Measurements from ENCODE around the gene MAP4K2.
A peak's percentile ranks its signal among the peaks of the same experiment; 100 is the strongest.

The MAP4K2 gene

DNA sequence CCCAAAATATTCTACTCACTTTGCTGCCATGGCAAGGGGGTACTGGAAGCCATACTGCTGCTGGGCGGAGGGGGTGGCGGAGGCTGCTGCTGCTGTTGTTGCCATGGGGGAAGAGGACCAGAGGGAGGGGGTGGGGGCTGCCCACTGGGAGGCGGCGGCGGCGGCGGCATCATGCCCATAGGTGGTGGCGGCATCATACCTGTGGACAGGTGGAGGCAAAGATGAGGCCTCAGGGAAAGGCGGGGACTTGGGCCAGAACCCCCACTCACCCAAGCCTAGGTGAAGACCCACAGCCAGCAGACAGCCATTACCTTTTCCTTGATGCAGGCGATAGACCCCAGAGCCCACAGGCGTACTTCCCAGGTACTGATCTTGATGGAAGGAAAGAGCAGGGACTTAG lies 36.1 kb downstream of the MAP4K2 start:
- DNase-seq: no peak

DNA sequence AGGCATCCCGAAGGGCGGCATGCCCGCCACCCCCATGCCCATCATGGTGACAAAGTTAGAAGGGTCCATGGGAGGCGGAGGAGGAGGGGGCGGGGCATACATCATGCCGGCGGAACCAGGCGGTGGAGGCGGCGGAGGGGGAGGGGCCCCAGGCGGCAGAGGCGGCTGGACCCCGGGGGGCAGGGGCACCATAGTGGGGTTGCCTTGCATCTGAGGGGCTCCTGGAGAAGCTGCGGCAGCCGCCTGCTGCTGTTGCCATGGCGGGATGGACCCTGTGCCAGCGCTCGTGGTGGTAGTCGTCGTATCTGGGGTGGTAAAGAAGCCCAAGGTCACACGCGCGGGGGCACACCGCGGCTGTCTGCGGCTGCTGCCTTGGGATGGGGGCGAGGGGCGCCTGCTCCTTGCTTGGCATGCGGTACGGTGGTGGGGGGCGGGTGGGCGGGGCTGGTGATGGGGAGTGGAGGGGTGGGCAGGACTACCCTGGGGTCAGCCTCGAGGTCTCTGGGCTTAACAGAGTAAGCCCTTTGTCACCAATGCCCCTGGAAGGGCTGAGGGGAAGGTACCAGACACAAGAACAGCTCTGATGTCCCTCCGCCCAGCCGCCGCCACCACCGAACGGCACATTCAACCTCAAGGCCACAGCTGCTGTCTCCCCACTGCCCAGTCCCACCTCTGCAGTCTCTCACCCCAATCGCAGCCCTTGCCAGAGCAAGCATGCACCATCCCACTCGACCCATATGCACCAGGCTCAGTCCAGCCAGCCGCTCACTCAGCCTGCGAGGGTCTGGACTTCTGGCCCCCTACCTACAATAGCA lies 37.0 kb downstream of the MAP4K2 start:
- no peak for DNase-seq

DNA sequence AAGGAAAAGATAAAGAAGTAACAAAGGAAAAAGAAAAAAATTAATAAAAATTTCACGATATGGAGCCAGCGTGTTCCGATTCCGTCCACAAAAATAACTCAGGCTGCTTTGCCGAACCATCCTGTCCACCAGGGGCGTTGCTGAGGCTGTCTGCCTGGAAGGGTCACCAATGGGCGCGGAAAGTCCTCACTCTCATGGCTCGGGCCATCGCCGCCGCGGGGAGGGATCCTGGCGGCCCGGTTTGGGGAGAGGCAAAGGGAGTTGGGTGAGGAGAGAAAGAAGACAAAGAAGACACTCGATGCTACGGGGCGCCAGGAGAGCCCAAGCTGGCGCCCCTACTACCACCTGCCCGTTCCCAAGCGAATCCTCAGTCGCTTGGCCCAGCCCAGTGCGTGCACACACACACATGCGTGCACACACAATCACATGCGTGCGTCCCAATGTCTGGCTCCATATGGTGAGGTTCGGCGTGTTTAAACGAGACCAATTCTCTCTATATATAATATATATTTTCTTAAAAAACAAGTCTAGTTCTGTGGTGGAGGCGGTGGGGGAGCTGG lies 37.6 kb downstream of the MAP4K2 start:
- no peak for DNase-seq

DNA sequence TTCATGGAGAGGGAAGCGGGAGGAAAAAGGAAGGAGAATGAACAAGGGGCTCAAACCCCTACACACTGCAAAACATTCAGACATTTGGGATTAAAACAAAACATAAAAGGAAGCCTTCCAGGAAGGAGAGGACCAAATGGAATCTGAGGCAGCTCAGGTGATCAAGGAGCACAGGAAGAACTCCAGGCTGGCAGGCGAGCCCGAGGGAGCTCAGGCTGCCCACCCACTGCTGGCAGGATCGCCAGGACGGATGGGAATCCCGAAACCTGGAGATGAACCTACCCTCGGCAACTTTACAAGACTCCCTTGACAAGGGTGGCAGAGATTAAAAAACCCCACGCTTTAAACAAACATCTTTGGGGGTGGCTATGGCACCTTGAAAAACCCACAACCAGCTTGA lies 38.3 kb downstream of the MAP4K2 start:
- DNase-seq: no peak

DNA sequence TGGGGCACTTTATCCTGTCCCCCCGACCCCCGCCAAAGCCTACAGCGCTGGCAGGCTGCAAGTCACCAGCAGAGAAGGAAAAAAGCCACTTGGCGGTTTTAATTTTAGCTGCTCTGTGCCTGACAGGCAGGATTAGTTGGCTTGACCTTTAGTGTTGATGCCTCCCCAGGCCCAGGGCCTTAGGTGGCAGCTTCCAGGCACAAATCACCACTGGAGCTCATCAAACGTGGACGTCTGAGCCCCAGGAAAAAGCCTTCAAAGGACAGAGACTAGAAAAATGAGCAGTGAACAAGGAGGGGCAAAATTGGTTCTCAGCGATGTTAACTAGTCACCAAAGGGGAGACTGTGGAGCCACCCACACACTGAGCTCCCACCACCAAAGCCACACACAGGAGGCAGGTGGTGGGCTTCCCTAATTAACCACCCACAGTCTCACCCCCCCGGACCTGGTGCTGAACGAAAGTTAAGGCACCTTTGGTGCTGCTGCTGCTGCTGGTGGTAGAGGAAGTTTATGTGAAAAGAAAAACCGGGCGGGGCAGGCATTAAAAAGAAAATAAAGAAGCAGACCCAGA lies 38.9 kb downstream of the MAP4K2 start:
- DNase-seq: peak; percentile 41

DNA sequence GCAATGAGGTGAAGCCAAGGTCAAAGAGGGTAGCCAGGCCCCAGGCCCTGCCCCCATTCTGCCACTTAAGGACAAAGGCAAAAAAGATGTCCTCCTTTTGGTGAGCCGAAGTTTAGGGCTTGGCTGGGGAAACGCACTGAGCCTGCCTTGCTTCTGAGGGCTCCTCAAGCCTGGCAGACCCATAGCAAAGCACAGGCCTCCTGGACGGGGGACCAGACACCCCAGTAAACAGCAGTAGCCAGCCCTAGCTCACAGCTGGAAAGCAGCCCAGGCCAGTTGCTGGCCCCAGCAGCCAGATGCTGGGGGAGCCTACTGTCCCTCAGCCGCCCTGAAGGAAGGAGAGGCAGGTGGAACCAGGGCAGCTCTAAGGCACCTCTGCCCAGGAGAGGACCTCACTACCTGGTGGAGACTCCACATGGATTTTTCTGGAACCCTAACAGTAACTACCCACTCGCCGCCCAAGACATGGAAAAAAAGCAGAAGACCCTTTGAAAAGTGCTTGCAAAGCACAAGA lies 39.4 kb downstream of the MAP4K2 start:
- no peak for DNase-seq

DNA sequence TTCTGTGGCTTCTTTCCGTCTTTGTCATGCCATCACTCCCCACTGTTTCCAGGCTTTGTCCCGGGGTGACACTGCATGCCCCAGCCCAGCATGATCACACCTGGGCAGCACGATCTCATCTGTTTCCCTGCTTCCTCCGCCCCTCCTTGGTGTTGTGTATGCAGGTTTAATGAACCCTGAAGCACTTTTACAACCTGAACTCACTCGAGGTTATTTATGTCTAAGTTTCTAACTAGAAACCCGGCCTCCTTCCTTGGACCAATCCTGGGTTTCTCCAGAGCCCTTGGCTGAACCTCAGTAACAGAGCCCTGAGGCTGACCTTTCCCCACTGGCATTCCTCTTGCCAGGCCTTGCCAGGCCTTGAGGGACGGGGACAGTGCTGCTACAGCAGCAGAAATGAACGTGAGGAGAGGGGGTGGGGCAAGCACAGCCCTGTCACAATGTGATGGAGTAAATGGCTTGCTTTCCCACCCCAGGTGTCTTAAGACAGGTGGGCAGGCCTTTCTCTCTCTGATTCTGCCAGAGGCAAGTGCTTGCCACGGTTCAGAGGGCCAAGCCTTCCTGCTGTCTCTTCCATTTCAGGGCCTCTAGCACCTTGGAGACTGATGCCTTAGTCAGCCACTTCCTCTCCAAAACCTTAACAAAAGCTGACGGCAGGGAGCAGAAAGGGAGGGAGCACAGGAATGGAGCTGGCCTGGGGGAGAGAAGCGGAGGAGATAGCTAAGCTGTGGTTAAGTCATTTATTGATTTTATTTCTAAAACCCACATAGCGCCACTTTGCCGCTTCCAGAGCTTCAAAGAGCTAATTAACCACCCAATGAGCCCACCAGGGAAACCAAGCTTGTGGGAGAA lies 40.1 kb downstream of the MAP4K2 start:
- no peak for DNase-seq

DNA sequence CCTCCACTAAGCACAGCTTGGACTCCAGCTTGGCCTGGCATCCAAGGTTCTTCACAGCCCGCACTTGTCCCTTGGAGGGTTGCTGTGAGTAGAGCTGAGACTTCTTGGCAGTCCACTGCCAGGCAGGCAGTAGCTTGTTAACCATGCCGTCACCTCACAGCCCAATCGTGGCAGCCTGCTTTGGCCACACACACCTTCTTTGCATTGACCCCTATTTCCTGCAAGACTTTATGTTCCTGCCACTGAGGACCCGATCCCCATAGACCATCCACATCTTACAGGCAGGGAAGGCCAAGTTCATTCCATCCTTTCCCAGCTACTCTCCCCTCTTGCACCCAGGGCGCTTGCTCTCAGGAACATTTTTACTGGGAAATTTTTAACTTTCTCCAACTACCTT lies 40.7 kb downstream of the MAP4K2 start:
- DNase-seq: no peak

DNA sequence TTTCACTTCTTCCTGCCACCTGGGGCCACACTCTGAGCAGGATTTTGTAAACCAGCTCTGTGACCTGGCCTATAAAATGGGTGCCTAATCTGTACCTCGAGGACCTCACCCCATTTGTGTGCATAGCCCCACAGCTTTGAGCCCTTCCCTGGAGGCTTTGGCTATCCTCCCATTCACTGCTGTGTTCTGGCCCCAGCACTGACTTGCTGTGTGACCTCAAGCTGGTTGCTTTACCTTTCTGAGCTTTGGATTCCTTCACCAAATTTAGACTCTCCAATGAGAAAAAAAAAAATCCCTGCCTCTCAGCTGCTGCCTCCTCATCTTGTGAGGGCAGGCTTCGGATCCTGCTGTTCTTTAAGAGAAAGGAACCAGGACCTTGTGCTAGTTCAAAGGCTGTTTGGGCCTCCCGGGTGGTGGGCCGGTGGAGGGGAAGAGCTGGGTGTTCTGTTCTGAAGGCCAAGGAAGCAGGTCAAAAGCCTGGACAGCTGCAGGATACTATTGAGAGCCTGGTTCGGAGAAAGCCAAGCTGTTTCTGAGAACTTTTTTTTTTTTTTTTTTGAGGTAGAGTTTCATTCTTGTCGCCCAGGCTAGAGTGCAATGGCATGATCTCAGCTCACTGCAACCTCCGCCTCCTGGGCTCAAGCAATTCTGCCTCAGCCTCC lies 42.1 kb downstream of the MAP4K2 start:
- DNase-seq: no peak

DNA sequence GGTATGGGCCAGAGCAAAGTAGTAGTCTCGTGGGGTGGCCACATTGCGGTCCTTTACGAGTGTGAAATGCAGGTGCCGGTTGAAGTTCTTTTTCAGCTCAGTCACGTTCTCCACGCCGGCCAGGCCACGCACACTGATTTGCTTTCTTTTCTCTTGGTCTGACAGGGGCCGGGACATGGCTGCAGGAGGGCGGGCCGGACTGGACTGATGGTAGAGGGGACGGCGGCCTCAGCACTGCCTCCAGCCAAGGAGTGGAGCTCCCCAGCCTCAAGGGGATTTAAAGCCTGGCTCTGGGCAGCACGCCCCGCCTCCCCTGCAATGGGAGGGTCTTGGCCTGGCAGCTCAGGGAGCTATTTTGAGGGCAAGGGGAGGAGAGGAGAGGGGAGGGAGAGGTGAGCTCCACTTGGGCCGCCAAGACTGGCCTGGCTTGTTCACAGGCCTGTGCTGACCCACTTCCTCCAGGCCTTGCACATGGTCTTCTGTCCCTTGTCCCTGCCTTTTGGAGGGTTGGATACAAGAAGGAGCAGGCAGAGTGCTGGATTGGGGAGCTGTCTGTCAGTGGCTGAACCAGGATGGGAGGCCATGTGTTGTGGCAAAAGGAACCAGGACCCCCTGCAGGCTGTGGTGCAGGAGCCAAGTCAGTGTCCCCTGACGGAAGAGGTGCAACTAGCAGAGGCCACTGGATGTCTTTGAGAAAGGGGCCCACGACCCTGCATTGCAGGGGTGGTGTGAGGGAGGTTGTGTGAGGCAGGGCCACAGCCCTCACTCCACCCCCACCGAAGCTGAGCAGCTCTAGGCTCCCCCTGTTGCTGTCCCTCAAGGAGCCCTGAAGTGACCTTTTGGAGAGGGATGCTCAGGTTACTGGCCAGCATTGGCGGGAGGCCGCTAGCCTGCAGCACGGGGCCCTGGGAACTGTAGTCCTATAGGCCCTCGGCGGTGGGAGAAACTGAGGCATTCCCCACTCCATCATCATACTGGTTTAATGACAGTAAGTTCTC lies 43.0 kb downstream of the MAP4K2 start, which contains the start of gene PYGM:
Gene PYGM, minus strand, starts transcription at position 253 of the 998 bp plus-strand sequence. Its CDS starts 76 bp downstream, at position 177.
- DNase-seq: no peak

DNA sequence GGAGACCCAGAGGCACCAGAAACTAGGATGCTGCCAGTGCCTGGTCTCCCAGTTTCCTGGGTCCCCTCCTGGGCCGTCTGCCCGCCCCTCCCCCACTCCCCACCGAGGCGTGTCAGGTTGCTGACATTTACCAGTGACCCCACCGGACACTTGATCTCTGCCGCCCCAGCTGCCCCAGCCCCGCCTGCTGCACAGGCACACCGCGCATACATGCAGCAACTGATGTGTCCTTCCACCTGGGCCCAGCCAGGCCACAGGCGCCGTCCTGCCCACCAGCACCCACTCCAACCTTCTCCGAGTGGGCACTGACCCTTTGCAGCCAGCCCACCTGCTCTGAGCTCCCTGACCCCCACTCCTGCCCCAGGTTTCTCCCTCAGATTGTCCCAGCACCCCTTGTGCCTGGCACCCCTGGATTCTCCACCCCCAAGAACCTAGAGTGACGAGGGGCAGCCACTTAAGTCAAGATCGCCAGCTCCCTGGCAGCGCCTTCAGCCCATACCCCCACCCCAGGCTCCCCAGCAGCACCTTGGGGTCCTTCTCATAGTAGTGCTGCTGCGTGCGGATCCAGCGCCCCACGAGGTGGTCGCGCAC lies 43.8 kb downstream of the MAP4K2 start:
- no peak for DNase-seq

DNA sequence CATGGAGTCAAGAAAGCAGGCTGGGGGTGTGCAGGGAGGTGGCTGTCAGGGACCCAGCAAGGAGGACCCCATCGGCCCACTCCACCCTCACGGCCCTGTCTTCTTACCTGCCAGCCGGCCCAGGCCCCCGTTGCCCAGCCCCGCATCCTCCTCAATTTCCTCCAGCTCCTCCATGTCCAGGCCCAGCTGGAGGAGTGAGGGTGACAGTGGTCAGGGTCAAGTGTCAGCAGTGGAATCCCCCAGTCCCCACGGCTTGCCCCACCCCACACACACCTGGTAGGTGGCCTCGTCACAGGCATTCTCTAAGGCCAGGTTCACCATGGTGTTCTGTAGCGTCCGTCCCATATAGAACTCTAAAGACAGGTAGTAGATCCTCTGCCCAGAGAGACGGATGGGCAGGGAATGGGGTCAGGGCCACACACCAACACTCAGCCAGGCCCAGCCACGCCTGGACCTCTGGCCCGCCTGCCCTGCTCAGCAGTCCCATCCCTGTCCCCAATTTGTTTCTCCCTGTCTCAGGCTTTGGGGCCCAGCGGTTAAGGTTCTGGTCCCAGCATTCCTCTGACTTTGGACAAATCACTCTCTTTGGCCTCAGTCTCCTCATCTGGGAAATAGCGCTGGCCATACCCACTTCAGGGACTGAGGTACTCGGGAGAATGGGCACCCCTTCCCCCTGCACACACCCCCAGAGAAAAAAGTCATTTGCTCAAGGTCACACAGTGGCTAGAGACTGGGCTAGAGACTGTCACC lies 44.5 kb downstream of the MAP4K2 start:
- no peak for DNase-seq

DNA sequence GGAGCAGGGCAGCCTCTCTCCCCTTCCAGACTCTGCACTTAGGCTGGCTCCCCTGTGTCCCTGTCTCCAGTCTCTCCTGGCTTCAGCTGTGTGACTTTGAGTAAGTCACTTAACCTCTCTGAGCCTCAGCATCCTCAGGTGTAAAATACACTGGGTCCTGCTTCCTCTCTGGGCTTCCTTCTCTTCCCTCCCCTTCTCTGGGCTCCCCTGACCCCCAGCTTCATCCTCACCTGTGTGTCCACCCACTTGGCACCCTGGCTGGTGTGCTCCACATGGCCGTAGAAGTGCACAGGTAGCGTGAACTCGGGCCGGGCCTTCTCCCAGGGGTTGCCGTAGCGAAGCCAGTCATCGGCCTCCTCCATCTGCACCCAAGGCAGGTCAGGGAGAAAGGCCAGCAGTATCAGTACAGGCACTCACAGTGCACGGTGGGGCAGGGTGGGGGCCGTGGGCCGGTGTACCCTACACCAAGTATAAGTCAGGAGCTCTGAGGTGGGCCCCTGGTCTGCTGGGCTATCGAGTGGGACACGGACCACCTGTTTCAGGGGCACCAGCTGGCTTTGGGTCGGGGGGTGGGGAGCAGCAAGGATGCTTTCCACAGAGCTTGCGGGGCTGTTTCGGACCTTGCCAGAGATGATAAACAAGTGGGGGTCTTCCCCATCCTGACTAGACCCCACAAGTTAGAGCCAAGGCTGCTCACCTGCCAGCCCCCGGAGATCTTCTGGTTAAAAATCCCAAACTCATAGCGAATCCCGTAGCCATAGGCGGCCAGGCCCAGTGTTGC lies 45.3 kb downstream of the MAP4K2 start:
- DNase-seq: no peak

DNA sequence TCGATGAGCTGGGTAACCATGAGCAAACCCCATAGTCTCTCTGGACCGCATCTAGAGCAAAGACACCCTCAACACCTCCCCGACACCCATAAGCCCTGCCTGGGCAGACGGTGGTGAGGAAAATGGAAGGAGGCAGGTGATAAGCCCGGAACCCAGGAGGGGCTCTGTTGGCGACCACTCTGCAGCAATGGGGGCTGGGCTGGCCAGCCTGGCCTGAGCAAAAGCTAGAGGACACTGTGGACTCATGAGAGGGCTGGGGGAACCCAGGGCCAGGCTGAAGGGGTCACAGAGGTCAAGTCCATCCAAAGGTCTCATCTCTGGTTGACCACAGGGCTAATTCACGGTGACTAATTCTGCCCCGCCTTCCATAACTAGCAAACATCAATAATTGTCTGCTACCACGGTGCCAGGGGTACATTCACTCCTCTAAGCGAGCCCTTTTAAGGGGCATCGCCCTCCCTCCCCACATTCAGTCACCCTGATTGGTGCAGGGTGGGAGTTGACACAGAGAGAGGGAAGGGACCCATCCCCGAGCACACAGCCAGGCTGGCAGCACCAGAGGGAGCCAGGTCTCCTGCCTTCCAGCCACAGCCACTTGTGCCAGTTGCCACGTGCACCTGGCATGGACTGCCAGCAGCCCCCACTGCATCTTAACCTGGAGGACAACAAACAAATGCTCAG lies 47.2 kb downstream of the MAP4K2 start:
- DNase-seq: no peak

DNA sequence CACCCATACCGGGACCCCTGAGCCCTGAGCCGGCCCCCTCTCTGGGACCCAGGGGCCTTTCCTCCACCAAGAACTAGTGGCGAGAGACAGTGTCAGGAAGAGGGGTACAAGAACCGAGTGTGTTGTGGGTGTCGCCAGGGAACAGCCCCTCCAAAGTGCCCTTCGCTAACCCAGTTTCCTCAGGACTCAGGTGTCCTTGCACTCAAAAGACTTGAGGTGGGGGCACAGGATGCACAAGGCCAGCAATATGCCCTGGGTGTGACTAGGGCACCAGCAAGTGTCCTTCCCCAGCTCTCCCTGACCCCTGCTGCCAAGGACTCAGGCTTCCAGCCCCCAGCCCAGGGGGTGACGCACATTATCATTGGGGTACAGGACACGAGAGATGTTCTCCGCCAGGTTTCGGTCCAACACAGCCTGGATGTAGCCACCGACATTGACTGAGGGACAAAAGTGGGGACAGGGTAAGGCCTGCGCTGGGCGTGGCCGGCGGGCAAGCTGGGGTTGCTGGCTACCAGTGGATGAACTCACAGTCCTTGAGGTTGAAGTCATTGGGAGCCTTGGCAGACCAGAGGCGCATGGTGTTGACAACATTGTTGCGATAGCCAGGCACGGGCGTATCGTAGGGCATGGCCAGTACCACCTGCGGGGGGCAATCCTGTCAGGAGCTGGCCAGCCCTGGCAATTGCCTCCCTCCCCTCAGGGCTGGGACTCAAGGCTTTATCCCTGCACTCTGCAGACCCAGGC lies 47.9 kb downstream of the MAP4K2 start:
- DNase-seq: no peak

DNA sequence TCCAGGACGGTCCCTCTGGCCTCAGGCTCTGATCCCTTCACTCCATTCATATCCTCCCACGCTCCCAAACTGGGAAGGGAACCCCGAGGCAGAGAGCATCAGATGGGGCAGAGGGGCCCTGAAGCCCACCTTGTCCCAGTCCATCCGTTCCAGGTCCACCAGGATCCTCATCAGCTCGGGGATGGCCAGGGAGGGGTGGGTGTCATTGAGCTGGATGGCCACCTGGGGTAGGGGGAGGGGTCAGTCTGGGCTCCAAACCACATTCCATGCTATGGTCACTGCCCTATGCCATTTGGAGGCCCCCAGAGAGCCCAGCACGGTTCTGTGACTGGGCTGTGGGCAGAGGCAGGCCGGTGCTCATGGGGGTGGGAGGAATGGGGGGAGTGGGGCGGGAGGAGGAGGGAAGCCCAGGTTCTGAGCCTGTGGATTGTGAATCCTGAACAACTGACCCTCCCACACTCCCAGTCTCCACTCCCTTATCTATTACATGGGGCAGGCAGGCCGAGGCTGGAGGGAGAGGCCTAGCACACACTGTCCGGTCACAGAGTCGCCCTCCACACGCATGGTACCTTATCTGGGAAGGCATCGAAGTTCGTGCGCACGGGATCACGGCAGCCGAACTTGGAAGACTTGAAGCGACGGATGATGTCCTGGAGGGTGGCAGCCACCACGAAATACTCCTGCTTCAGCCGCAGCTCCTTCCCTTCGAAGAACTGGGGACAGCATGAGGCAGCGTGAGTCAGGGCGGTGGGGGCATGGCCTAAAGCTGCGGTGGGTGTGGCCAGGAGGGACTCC lies 48.7 kb downstream of the MAP4K2 start:
- no peak for DNase-seq

All from activated CD4-positive, alpha-beta T cell treated with anti-CD3 and anti-CD28 coated beads for 1 hour (primary cell).